ENCODE measurements around the gene DGCR2.

DGCR2 gene

DNA sequence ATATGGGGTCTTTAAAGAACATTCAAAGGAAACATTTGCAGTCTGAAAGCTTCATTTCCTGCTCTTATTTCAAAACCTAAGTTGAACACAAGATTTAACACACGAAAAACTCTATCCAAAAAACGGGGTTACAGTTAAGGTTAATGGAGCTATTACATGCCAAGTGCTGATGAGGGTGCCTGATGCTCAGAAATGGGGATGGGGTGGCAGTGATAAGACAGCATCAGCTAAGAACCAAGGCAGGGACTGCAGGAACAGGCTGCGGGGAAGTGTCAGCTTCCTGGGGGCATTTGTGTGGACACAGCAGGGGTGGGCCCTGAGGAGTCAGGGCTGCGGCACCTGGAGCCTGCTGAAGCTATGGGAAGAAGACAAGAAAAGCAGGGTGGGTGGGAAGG is 12.2 kb downstream of the DGCR2 start:
- DNase-seq (ENCODE audit: extremely low read depth in 1 of 2, low read depth in 1 of 2) = no peak

DNA sequence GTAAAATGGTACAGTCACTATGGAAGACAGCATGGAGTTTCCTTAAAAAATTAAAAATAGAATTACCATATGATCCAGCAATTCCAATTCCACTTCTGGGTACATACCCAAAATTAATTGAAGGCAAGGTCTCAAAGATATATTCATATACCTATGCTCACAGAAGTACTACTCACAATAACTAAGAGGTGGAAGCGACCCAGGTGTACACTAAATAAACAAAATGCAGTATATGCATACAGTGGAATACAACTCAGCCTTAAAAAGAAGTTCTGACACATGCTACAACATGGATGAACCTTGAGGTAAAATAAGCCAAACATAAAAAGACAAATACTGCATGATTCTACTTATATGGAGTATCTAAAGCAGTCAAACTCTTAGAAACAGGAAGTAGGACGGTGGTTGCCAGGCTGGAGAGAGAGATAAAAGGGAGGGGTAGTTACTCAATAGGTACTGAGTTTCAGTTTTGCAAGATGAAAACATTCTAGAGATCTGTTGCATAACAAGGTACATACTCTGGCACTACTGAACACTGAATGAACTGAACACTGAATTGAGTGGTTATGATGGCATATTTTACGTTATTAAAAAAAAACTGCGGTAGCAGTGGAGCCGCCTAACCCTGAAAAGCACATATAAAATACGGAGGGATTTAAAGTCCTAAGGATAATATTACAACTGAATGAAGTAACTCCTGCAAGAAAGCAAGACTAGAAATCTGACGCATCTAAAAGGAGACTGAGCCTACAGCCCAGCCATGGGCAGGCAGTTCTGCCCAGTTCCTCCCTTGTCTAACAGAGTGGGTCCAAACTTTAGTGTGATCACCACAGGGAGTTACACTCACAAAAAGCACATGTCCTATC is 12.8 kb downstream of the DGCR2 start:
- peak in 1 of 2 donors; percentile 18 for DNase-seq (ENCODE audit: extremely low read depth in 1 of 2, low read depth in 1 of 2)

DNA sequence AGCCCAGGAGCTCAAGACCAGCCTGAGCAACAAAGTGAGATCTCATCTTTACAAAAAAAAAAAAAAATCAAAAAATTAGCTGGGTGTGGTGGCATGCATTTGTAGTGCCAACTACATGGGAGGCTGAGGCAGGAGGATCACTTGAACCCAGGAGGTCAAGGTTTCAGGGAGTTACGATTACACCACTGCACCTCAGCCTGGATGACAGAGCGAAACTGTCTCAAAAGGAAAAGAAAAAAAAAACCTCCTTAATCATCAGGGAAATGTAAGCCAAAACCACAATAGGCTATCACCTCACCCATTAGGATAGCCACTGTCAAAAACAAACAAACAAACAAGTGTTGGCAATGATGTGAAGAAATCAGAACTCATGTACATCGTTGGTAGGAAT is 13.4 kb downstream of the DGCR2 start:
- no peak for DNase-seq (ENCODE audit: extremely low read depth in 1 of 2, low read depth in 1 of 2)

DNA sequence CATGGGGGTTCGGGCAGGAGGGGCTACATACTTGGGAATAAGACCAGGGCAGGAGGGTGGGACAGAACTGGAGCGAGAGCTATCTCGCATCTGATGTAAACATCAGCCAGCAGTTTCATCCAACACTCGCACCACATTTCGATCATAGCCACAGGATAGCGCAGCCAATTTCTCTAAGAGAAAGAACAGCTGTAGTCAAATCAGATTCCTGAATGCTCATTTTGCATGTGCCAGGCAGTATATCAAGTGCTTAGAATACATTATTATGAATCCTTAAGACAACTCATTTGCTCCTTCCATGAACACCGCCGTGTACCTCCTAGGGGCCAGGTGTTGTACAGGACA is 14.5 kb downstream of the DGCR2 start:
- no peak for DNase-seq (ENCODE audit: extremely low read depth in 1 of 2, low read depth in 1 of 2)

DNA sequence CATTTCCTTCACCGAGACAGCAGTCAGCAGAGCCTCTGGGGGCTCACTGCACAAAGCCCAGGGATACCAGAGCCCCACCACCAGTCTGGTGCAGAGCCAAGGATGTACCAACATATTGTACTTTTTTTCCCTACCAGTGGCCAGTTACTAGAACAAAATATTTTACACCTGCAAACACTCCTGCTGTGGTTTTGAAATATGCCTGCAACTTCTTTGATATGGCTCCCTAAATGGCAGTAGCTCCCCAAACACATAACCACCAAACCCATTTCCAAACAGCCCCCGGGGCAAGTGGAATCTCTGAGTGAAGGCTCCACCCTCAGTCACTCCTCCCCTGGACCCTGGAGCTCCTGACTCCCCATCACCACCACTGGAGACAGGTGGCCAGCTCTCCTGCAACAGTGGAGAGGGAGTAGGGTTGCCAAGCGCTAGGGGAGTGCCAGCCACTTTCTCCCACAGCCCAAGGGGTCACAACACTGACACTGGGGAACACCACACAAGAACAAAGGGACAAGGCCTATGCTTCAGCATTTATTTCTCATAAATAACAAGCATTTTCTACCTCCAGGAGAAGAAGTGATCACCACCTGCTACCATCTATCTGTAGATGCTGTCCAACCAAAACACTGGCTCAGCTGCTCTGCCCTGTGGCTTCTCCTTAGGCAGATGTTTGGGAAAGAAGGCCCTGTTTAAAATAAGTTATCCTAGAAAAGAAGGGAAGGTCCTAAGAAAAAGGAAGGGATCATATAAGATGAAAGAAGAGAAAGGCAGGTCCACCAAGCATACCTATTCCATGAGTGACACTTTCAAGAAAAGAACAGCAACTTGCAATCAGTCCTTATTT is 15.1 kb downstream of the DGCR2 start:
- no peak for DNase-seq (ENCODE audit: extremely low read depth in 1 of 2, low read depth in 1 of 2)

DNA sequence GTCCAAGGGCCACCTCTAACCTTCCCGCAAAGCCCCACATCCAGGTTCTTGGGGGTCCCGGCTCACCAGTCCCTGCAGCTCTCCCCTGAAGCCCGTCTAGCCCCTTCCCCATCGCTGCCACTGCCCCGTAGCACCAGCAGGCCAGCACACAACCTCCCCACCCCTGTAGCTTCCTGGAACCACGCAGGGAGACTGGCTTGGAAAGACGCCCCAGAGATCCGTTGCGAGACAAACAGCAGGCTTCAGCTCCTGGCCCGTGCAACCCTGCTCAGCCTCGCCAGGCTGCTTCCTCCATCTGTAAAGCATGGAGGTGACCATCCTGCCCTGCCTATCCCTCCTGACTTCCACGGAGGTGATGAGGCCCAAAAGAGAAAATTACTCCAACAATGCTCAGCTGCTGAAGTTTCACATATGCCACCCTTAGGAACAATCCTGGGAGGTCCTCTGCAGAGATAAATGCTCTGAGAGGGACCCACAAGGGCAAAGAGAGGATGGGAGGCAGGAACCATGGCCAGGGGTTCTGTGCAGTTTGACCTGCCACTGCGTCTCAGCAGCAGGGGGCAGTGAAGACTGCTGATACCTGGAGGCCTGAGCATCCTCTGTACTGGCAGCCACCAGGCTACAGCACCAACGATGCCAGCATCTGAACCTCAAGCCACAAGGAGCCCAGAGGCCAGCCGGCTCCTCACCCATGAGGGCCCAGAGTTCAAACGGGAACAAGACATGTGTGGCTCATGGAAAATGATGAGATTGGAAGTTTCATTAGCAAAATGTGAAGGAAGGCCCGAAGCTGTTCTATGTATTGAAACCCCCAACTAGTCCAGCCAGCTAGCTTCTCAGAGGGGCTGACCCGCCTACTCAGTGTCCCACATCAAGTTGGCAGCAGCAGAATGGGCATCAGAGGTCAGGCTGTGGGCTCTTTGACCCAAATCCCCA is 16.1 kb downstream of the DGCR2 start:
- peak; percentile 17 to 26 for DNase-seq (ENCODE audit: extremely low read depth in 1 of 2, low read depth in 1 of 2)

DNA sequence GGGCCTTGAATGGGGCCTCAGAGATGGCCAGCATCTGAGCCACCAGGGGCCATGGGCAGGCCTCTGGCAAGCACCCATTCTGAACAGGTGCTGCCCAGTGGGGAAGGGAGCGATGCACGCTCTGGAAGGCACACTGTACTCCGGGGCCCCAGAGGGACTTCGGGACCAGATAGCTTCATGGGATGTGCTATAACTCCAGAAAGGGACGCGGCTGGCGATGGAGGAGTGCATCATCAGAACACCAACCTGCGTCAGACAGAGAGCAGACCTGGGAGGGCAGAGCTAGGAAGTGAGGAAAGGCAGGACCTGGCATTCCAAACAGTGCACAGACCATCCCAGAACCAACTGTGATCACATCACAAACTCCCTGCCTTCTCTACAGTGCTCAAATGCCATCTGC is 16.8 kb downstream of the DGCR2 start:
- DNase-seq (ENCODE audit: extremely low read depth in 1 of 2, low read depth in 1 of 2) = no peak

DNA sequence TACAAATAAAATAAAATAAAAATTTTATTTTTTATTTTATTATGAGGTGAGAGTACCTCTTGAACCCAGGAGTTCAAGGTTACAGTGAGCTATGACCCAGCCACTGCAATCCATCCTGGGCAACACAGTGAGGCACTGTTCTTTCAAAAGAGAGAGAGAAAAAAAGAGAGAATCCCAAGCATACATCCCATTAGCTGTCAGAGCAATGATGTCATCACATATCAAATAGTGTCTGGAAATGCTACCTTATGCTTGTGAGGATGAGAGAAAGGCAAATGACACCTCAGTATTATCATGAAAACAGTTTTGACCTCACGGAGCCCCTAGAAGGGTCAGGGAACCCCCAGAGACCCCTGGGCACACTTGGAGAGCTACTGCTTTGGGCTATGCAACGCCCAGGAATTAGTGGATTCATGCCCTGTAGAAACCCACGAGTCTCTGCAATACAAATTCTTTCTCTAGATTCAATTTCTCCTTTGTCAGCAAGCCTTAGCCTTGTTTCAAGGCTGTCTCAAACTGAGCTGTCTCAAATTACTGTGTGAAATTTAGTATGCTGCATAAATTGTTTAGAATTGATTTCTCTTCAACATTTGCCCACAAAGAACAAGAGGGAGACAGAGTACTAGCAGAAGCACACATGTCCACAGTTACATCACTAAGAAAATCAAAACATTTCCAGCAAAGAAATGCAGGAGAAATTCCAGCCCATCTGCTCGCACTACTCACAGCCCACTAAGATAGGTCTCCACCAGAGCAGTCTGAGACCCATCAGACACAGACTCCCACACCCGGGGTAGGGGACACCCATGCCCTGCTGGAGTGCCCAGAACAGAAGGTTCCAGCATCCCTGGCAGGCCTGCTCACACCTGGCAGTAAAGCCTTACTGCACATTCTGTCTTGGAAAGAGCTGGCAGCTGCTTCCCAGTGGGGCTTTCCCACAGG is 18.1 kb downstream of the DGCR2 start:
- DNase-seq (ENCODE audit: extremely low read depth in 1 of 2, low read depth in 1 of 2) = no peak

DNA sequence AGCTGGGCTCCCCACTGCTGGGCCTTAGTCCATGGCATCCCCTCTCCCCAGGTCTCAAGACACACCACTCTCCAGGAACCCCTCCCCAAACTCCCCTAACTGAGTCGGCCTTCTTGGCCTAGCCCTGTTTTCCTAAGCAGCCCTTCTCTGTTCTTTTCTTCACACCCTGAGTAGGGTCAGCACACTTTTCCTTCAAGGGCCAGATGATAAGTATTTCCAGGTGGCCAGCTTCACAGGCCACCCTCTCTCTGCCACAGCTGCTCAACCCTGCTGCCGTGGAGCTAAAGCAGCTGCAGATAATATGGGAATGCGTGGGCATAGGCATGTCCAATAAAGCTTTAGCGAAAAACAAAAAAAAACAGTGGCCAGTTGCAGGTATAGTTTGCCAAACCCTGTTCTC is 24.1 kb downstream of the DGCR2 start:
- DNase-seq (ENCODE audit: extremely low read depth in 1 of 2, low read depth in 1 of 2) = no peak

DNA sequence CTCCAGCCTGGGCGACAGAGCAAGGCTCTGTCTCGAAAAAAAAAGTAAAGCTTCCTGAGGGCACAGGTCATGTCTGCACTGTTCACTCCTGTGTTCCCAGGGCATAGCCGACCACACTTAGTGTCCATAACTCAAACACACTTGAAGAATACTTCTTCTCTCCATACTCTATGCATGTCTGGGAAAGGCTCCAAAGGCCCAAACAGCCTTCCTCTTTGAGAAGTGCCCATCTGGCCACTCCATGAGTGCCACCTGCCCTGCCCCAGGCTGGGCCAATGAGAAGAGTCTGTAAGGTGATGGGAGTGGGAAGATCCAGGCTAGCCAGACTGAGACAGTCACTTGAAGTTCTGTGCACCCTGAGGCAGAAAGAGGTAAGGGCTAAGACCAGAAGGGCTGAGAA is 24.7 kb downstream of the DGCR2 start:
- DNase-seq (ENCODE audit: extremely low read depth in 1 of 2, low read depth in 1 of 2) = no peak

DNA sequence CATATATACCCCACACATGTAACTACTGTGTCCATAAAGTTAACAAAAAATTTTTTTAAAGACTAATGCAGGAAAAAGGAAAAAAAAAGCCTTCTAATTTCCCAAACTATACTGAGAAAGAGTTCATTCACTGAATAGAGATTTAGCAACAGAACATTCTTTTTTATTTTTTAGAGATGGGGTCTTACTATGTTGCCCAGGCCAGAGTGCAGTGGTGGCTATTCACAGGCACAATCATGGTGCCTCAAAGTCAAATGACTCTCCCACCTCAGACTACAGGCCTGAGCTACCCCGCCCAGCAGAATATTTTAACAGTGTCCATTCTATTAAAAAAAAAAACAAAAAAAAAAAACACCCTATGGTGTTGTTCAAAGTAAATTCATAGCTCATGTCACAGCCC is 25.7 kb downstream of the DGCR2 start:
- DNase-seq (ENCODE audit: extremely low read depth in 1 of 2, low read depth in 1 of 2) = no peak

DNA sequence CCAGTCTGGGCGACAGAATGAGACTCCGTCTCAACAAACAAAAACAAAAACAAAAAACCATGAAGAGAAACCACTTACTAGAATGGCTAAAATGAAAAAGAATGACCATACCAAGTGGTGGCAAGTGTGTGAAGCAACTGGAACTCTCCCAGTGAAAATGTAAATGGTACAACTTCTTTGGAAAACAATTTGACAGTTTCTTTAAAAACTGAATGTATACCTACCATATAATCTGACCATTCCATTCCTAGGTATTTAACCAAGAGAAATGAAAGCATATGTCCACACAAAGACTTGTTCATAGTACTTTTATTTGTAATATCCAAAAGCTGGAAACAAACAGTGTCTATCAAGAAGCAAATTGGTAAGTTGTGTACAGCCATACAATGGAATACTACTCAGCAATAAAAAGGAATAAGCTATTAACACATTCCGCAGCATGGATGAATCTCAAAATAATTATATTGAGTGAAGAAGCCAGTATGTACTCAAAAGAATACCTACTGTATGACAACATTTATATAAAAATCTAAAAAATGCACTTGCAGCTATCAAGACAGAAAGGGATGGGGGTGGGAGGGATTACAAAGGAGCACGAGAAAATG is 27.7 kb downstream of the DGCR2 start:
- no peak for DNase-seq (ENCODE audit: extremely low read depth in 1 of 2, low read depth in 1 of 2)

DNA sequence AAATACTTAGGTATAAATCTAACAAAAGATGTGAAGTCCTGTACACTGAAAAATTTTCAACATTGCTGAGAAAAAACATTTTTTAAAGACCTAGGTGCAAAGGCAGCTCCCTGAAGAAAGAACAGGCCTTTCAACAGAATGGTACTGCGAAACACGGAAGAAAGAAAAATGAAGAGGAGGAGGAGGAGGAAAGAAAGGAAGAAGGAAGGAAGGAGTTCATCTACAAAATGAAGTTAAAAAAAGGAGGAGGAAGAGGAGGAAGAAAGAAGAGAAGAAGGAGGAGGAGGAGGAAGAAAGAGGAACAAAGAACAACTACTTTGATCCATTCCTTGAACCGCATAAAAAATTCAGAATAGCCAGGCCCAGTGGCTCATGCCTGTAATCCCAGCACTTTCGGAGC is 29.5 kb downstream of the DGCR2 start:
- no peak for DNase-seq (ENCODE audit: extremely low read depth in 1 of 2, low read depth in 1 of 2)

DNA sequence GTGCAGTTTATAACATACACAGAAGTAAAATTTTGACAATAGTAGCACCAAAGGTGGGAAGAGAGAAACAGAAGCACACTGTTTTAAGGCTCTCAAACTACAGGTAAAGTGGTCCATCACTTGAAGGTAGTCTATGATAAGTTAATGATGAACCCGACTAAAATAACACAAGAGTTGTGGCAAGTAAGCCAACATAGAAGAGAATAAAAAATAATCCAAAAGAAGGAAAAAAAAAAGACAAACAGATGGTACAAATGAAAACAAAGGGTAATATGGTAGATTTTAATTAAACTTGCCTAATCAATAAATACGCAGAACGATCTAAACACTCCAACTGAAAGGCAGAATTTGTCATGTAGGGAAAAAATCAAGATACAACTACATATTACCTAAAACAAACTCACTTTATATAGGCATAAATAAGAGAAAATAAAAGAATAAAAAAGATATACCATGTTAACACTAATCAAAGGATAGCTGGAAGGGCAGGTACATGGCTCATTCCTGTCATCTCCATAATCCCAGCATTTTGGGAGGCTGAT is 31.6 kb downstream of the DGCR2 start:
- no peak for DNase-seq (ENCODE audit: extremely low read depth in 1 of 2, low read depth in 1 of 2)

DNA sequence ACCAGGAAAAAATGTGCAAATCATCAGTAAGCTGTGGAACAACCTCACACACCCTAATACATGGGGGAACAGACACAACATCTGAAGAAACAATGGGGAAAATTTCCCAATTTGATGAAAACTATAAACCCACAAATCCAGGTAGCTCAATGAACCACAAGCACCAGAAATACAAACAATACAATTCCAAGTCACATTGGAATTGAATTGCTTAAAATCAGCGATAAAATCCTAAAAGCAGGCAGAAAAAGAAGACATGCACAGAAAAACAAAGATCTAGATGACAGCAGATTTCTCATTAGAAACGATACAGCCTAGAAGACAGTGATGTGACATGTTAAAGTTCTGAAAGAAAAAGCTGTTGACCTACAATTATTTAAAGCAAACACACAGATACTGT is 32.0 kb downstream of the DGCR2 start:
- DNase-seq (ENCODE audit: extremely low read depth in 1 of 2, low read depth in 1 of 2) = no peak

DNA sequence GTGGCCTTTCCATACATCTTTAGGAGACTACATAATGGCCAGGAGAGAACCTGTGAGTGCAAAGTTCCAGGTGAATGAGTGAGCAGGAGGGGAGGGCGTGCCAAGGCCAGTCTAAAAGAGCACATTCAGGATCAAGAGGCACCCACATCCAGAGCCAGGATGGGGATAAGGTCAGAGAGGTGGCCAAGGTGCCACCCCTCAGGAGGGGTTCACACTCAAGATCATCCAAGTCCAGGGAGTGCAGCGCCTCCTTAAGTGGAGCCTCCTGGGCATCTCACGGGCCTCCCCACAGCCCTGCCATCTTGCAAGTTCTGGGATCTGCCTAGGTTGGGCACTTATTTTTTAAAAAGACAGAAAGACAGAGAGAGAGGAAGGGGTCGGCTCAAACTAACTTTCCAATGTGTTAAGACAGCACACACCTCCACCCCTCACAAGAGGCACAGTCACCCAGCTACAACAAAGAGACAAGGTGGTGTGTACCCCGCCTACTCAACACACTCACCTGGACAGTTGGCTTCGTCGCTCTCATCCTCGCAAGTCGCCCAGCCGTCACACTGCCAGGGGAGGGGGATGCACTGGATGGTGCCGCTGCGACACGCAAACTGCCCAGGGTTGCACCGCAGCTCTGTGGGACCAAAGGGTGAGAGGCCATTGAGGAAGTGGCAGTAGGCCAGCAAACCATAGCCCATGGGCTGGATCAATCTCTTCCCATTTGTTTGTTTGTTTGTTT is 33.2 kb downstream of the DGCR2 start:
- DNase-seq (ENCODE audit: extremely low read depth in 1 of 2, low read depth in 1 of 2) = no peak

DNA sequence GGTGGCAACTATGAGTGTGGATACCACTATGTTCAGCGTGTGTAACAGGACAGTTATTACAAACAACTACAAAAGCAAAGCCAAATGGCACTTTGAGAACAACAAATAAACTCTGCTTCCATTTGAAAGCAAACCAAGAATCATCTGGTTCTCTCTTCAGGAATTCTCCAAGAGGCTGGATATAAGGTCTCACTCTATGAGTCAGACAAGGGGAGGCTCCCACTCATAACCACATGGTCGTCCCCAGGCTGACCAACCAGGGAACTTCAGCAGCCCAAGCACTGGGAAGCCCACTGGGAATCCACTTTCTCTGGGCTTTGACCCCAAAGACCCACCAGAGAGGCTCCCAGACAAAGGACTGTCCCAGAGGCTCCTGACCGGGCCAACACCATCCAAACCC is 35.3 kb downstream of the DGCR2 start:
- no peak for DNase-seq (ENCODE audit: extremely low read depth in 1 of 2, low read depth in 1 of 2)

DNA sequence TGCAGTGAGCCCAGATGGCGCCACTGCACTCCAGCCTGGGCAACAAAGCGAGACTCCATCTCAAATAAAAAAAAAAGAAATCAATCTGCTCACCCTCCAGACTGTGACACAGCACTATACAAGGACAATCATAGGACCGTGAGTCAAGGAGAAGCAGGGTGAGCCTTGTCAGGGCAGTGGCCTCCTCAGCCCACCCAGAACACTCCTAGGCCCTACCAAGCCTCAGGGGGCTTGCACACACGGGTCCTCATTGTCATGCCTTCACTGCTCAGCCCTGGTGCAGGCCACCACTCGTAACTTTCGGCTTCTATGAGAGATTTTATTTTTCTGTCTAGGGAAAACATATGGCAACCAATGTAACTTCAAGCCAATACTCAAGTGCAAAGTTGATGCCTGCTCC is 35.8 kb downstream of the DGCR2 start:
- no peak for DNase-seq (ENCODE audit: extremely low read depth in 1 of 2, low read depth in 1 of 2)

DNA sequence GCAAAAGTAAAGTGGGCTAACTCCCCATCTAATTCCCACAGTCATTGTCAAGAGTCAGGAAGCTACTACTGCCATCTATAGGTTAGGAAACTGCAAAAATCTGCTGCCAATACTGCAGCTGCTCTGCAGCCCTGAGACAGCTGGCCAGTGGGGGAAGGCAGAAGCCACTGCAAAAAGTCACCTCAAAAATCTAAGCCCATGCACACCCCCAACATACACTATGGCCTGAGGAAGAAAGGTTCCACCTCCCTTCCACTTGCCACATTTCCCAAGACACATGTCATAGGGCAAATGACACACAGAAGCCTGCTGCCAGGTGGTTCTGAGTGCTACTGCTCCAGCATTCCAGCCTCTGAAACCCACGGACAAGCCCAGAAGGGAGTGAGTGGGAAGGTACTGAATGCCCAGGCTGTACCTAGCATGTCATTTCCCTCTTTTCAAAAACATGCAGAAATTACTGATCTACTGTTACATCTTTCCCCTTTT is 36.9 kb downstream of the DGCR2 start:
- DNase-seq (ENCODE audit: extremely low read depth in 1 of 2, low read depth in 1 of 2) = no peak

Data from activated CD8-positive, alpha-beta memory T cell treated with anti-CD3 and anti-CD28 coated beads for 1 hour (primary cell).